DOHH2 (cell line): ENCODE measurements around the gene GOLGA2.

Source experiments
- H3F3A ChIP-seq: fragments of 200-600 bp; sonication (generic), shearing (Covaris generic); 2 replicates; pipeline ENCODE4 v1.6.0; 2016; ENCODE audit warnings: antibody characterized with exemption, mild to moderate bottlenecking; ENCODE audit not compliant: control insufficient read depth, insufficient read depth
- H3K27ac ChIP-seq: fragments of 200-600 bp; sonication (generic); 2 replicates; pipeline ENCODE4 v1.5.1; 2014; ENCODE audit warnings: low read depth, mild to moderate bottlenecking, low read length, moderate library complexity
- H3K27me3 ChIP-seq: fragments of 200-600 bp; sonication (generic); 2 replicates; pipeline ENCODE4 v1.6.1; 2014; ENCODE audit warnings: mild to moderate bottlenecking, low read length, mixed read lengths; ENCODE audit not compliant: control insufficient read depth
- H3K36me3 ChIP-seq: fragments of 200-600 bp; sonication (generic); 2 replicates; pipeline ENCODE4 v1.6.1; 2014; ENCODE audit warnings: mild to moderate bottlenecking, low read length, moderate library complexity, mixed read lengths; ENCODE audit not compliant: control insufficient read depth
- H3K4me1 ChIP-seq: fragments of 200-600 bp; sonication (generic); 2 replicates; pipeline ENCODE4 v1.6.1; 2014; ENCODE audit warnings: mild to moderate bottlenecking, low read length, mixed read lengths; ENCODE audit not compliant: control insufficient read depth
- H3K4me2 ChIP-seq: fragments of 200-600 bp; sonication (generic); 2 replicates; pipeline ENCODE4 v1.6.0; 2014; ENCODE audit warnings: mild to moderate bottlenecking, low read length, moderate library complexity
- H3K4me3 ChIP-seq: fragments of 200-600 bp; sonication (generic); 2 replicates; pipeline ENCODE4 v1.5.1; 2014; ENCODE audit warnings: mild to moderate bottlenecking, low read length, mixed read lengths
- H3K79me2 ChIP-seq: fragments of 200-600 bp; sonication (generic); 2 replicates; pipeline ENCODE4 v1.6.1; 2014; ENCODE audit warnings: mild to moderate bottlenecking, low read length, mixed read lengths; ENCODE audit not compliant: control insufficient read depth
- H3K9me2 ChIP-seq: fragments of 200-600 bp; sonication (generic); replicated peaks from 2 replicates; pipeline ENCODE4 v1.6.1; 2014; ENCODE audit warnings: mild to moderate bottlenecking, low read length, mixed read lengths; ENCODE audit not compliant: control insufficient read depth
- H3K9me3 ChIP-seq: fragments of 200-600 bp; sonication (generic); 2 replicates; pipeline ENCODE4 v1.6.1; 2014; ENCODE audit warnings: antibody characterized with exemption, low read length, mixed read lengths; ENCODE audit not compliant: control insufficient read depth, insufficient read depth
- H4K20me1 ChIP-seq: fragments of 200-600 bp; sonication (generic); 2 replicates; pipeline ENCODE4 v1.6.0; 2014; ENCODE audit warnings: low read depth, mild to moderate bottlenecking, antibody characterized with exemption, low read length, moderate library complexity; ENCODE audit not compliant: control insufficient read depth, insufficient read depth
- EZH2phosphoT487 ChIP-seq: fragments of 200-600 bp; sonication (generic); IDR thresholded peaks from 2 replicates; pipeline ENCODE4 v1.6.1; 2017; ENCODE audit warnings: borderline replicate concordance, mild to moderate bottlenecking, antibody characterized with exemption, low read length, moderate library complexity, mixed read lengths
- TF ChIP-seq, protein P1 (sequence below): fragments of 200-600 bp; sonication (generic); IDR thresholded peaks from one replicate; pipeline ENCODE4 v1.5.1; 2014; ENCODE audit warnings: antibody characterized with exemption, mild to moderate bottlenecking, low read depth, low read length; ENCODE audit not compliant: poor library complexity, severe bottlenecking

GOLGA2 gene

DNA sequence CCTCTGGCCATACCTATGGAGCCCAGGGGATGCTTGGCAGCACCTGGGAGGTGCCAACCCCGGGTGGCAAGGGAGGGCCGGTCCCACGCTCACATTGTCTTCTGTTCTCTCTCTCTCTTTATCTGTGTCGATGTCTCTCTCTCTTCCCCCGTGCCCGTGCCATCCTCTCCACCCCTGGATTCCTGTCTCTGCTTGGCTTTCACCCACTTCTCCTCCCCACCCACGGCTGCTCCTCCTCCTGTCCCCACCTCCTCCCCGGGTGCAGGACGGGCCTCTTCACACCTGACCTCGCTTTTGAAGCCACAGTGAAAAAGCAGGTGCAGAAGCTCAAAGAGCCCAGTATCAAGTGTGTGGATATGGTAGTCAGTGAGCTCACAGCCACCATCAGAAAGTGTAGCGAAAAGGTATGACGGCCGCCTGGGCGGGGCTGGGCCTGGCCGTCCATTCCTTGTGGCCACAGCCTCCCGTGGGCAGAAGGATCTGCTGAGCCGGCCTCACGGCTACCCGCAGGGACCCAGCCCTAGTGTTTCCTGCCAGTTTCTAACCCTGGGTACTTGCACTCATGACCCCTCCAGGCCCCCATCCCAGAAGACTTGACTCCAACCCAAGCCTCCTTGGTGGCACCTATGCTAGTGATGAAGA, 49.9 kb downstream of the GOLGA2 start:
- Histone ChIP-seq H3K9me2 (no peaks in the 10 kb centered on the region), H3K27me3 (peaks cover 6% of the 10 kb centered on the region), H3K27ac (no peak overlapping the region), H3F3A (no peaks in the 10 kb centered on the region), H3K4me1 (no peaks in the 10 kb centered on the region), H3K4me2 (no peak overlapping the region), H3K79me2 (no peaks in the 10 kb centered on the region), H3K9me3 (no peaks in the 10 kb centered on the region), H4K20me1 (no peaks in the 10 kb centered on the region), H3K4me3 (no peak overlapping the region), H3K36me3 (no peaks in the 10 kb centered on the region)
- TF ChIP-seq EZH2phosphoT487: no peak
- TF ChIP-seq, protein P1, sequence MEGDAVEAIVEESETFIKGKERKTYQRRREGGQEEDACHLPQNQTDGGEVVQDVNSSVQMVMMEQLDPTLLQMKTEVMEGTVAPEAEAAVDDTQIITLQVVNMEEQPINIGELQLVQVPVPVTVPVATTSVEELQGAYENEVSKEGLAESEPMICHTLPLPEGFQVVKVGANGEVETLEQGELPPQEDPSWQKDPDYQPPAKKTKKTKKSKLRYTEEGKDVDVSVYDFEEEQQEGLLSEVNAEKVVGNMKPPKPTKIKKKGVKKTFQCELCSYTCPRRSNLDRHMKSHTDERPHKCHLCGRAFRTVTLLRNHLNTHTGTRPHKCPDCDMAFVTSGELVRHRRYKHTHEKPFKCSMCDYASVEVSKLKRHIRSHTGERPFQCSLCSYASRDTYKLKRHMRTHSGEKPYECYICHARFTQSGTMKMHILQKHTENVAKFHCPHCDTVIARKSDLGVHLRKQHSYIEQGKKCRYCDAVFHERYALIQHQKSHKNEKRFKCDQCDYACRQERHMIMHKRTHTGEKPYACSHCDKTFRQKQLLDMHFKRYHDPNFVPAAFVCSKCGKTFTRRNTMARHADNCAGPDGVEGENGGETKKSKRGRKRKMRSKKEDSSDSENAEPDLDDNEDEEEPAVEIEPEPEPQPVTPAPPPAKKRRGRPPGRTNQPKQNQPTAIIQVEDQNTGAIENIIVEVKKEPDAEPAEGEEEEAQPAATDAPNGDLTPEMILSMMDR: no peak

- H3K27me3 ChIP-seq: peaks cover 6% of the 10 kb centered on the region
- H3K27ac ChIP-seq: no peak overlapping the region
- H3K4me2 ChIP-seq: no peak overlapping the region
- no peaks in the 10 kb centered on the region for H3K9me3 ChIP-seq
- H3K4me3 ChIP-seq: no peak overlapping the region
- no peaks in the 10 kb centered on the region for H3K36me3 ChIP-seq
- no peaks in the 10 kb centered on the region for H3F3A ChIP-seq
- H3K9me2 ChIP-seq: no peaks in the 10 kb centered on the region
- TF ChIP-seq EZH2phosphoT487: no peak
- TF ChIP-seq, protein P1: no peak
- H3K79me2 ChIP-seq: no peaks in the 10 kb centered on the region
- H3K4me1 ChIP-seq: no peaks in the 10 kb centered on the region
- no peaks in the 10 kb centered on the region for H4K20me1 ChIP-seq
Measured at GRCh38 chr9:128224877-128225276, 50.9 kb downstream of the GOLGA2 start.

DNA sequence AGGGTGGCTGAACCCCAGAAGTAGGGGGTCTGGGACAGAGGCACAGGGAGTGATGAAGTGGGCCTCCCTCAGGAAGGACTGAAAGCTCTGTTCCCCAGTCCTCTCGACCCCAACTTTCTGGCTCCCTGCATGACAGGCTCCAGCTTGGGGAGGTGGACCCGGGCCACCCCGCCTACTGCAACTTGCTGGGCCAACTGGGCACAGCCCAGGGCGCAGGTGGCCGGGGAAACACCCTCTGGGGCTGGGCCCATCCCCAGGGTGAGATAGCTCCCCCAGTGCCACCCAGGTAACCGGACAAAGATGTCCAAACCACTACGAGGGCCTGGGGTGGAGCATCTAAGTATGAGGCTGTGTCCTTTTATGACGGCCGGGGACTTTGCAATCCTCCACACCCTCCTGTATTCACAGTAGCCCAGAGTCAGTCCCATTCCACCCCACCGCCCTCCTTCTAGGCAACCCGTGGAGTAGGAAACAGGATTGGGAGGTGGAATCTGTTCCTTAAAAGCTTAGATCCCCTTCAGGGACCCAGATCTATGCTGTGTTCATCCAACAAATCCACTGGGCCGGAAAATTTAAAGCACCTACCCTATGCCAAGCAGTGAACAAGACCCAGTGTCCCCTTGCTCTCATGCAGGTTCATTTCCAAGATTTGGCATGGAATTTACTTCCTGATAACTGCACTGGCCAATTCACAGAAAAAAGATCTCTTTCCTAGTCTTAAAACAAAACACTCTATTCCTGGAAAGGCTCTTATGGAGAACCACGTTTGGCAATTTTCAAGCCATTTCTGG, 52.7 kb downstream of the GOLGA2 start:
- H3K36me3 ChIP-seq: no peaks in the 10 kb centered on the region

More for the DNA sequence above, 52.7 kb downstream of the GOLGA2 start:
- H3K27ac ChIP-seq: no peak overlapping the region
- H3K9me2 ChIP-seq: no peaks in the 10 kb centered on the region
- TF ChIP-seq, protein P1: no peak
- TF ChIP-seq EZH2phosphoT487: no peak
- no peak overlapping the region for H3K4me2 ChIP-seq
- no peak overlapping the region for H3K4me3 ChIP-seq
- H3K4me1 ChIP-seq: peaks cover 9% of the 10 kb centered on the region
- H4K20me1 ChIP-seq: no peaks in the 10 kb centered on the region
- H3K27me3 ChIP-seq: peaks cover 6% of the 10 kb centered on the region
- H3K9me3 ChIP-seq: no peaks in the 10 kb centered on the region
- H3K79me2 ChIP-seq: no peaks in the 10 kb centered on the region
- H3F3A ChIP-seq: no peaks in the 10 kb centered on the region
